GM23338 (cell line): Measurements from ENCODE around the gene ABCA7.

Experiments used
- CREB1 ChIP-seq: fragments of 250-450 bp; sonication (Bioruptor Pico); IDR thresholded peaks from 2 replicates; pipeline ENCODE4 v1.5.0; 2020; ENCODE audit warnings: low read depth, mild to moderate bottlenecking, moderate library complexity
- EZH2phosphoT487 ChIP-seq: fragments of 200-600 bp; sonication (generic); IDR thresholded peaks from one replicate; pipeline ENCODE4 v1.8.1; 2018; ENCODE audit warnings: antibody characterized with exemption; ENCODE audit not compliant: unreplicated experiment
- POLR2AphosphoS5 ChIP-seq: IDR thresholded peaks from 2 replicates; pipeline ENCODE4 v1.6.1; 2016; ENCODE audit warnings: antibody characterized with exemption, low read depth
- TF ChIP-seq, protein P1 (sequence below), 2 experiments: fragments of 200-600 bp in 1 of 2; sonication (generic) in 1 of 2; conservative IDR thresholded peaks; 2 replicates each; pipeline versions ENCODE4 v1.5.1 to v1.6.1; 2016 to 2017; ENCODE audit warnings: antibody characterized with exemption in 2 of 2, low read depth in 2 of 2, mild to moderate bottlenecking in 2 of 2, moderate library complexity in 1 of 2

DNA sequence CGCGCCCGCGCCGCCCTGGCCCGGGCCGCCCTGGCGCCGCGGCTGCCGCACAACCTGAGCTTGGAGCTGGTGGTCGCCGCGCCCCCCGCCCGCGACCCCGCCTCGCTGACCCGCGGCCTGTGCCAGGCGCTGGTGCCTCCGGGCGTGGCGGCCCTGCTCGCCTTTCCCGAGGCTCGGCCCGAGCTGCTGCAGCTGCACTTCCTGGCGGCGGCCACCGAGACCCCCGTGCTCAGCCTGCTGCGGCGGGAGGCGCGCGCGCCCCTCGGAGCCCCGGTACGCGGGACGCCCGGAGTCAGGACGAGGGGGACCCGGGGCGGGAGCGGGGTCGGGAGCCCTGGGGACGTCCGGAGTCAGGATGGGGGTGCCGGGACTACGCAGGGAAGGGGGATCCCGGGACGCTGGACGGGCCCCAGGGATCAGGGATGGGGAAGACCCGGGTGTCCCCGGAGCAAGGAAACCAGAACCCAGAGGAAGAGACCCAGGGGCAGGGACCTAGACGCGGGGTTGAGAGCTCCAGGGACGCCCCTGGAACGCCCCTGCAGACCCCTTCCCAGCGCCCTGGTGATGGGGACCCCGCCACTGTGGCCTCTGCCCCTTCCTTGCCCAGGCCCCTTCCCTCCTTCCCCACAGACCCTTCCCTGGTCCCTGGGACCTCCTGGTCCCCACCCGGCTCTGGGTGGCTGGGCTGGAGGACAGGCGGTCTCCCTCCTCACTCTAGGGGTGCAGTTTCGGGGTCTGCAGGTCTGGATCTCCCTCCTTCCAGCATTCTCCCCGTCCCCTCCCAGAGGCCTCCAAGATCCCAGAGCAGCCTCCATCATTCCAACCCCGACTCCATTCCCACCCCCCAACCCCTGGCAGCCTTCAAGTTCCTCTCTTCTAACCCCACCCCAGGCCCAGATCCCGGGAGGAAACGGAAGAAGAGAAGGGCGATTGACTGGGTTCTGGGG, 39.0 kb upstream of the ABCA7 start:
- no peak for TF ChIP-seq POLR2AphosphoS5
- TF ChIP-seq, protein P1, sequence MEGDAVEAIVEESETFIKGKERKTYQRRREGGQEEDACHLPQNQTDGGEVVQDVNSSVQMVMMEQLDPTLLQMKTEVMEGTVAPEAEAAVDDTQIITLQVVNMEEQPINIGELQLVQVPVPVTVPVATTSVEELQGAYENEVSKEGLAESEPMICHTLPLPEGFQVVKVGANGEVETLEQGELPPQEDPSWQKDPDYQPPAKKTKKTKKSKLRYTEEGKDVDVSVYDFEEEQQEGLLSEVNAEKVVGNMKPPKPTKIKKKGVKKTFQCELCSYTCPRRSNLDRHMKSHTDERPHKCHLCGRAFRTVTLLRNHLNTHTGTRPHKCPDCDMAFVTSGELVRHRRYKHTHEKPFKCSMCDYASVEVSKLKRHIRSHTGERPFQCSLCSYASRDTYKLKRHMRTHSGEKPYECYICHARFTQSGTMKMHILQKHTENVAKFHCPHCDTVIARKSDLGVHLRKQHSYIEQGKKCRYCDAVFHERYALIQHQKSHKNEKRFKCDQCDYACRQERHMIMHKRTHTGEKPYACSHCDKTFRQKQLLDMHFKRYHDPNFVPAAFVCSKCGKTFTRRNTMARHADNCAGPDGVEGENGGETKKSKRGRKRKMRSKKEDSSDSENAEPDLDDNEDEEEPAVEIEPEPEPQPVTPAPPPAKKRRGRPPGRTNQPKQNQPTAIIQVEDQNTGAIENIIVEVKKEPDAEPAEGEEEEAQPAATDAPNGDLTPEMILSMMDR (conservative IDR thresholded peaks at IDR 0.05; ENCODE audit: low read depth in 2 of 2), result no peak
- TF ChIP-seq EZH2phosphoT487, result no peak
- no peak for TF ChIP-seq CREB1 (CRISPR knock-in tag)
